GM10248 (cell line): ENCODE measurements around the gene BROX.

Source experiments
- CTCF ChIA-PET: fragments of 300-600 bp; sonication (Branson Sonifier 250); formaldehyde crosslinking; extraction: SDS; loops from one replicate; lab custom pipeline; 2021; ENCODE audit warnings: antibody characterized with exemption; lab: Yijun Ruan, JAX
- POLR2A ChIA-PET: fragments of 350-650 bp; sonication (Branson Sonifier 250); formaldehyde crosslinking; extraction: SDS; loops from one replicate; lab custom pipeline; 2020; ENCODE audit warnings: antibody characterized with exemption; lab: Yijun Ruan, JAX
- DNase-seq: peaks from one replicate; pipeline ENCODE4 v3.0.0; 2012; ENCODE audit errors: extremely low spot score
- CTCF ChIP-seq: IDR thresholded peaks from 2 replicates; pipeline ENCODE4 v1.5.1; 2012; ENCODE audit warnings: mild to moderate bottlenecking, low read depth; ENCODE audit errors: extremely low read depth, missing control alignments, control extremely low read depth

BROX gene

DNA sequence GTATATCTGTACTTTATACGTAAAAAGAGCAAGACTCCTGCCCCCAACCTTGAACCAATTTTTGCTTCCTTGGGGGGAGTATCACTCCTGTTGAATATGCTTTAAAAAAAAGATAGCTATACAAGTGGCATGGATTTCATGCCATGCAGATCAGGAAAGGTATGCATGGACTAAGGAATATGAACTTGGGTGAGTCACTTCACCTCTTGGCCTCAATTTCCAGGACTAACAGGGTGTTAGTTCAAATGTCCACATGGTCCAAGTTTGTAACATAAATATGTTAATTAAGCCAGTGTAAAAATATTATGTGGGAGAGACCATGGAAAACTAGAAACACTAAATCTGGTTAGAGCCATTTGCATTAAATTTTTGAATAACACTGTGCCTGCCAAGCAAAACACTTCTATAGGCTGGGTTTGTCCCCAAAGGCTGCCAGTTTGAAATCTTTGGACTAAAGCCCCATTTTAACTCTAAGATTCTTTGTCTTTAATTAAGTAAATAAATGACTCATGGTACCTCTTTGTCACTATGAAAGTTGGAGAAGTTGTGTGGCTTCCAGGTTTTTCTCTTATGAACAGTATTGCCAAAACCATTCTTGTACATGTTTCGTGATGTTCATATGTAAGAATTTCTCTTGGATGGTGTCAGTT, 57.7 kb downstream of the BROX start:
- no peak for DNase-seq
- ChIA-PET POLR2A (no interaction called here), CTCF (interaction anchor here (1.1 to 1.4 kb wide), 2 partner anchors 20 to 320 kb away, joined by 4 read pairs; no protein-coding TSS in a partner anchor)
- TF ChIP-seq CTCF = no peak

DNA sequence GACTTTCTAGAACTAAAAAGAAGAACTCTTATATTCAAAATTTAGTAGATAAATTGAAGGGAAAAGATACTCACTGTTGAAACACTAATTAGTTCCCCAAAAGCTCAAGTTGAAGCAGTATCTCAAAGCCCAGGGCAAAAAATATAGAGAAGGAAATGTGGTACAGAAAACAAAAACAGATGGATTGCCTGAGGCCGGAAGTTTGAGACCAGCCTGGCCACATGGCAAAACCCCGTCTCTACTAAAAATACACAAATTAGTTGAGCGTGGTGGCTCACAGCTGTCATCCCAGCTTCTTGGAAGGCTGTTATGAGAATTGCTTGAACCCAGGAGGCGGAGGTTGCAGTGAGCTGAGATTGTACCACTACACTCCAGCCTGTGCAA, 60.6 kb downstream of the BROX start:
- no peak for TF ChIP-seq CTCF
- ChIA-PET POLR2A (no interaction called here), CTCF (no interaction called here)
- DNase-seq = peak; percentile 20

DNA sequence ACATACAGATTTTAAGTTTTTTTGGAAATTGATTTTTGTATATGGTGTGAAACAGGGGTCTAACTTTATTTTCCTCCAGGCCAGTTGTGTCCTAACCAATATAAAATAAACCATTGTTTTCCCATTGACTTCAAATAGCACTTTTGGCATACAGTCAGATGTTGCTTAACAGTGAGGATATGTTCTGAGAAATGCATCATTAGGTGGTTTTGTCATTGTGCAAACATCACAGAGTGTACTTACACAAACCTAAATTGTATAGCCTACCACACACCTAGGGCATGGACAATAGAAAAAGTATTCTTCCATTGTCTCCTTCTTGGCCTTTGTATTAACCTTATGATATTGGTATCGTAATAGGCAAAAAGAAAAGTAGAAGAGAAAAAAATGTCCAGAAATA, 65.1 kb downstream of the BROX start:
- ChIA-PET POLR2A (no interaction called here), CTCF (interaction anchor here (1.4 kb wide), 1 partner anchor 30 kb away, joined by 3 read pairs; no protein-coding TSS in a partner anchor)
- no peak for DNase-seq
- no peak for TF ChIP-seq CTCF

GRCh38 chr1:222777977-222778376, 65.6 kb downstream of the BROX start:
- DNase-seq = no peak
- ChIA-PET POLR2A (no interaction called here), CTCF (no interaction called here)
- no peak for TF ChIP-seq CTCF

DNA sequence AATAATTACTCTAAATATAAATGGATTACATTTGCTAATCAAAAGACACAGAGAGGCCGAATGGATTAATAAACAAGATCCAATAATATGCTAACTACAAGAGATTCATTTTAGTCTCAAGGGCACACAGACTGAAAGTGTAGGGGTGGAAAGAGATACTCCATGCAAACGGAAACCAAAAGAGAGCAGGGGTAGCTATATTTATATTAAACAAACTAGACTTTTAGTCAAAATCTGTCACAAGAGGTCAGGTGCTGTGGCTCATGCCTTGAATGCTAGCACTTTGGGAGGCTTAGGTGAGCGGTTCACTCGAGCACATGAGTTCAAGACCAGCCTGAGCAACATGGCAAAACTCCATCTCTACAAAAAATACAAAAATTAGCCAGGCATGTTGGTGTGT, 68.9 kb downstream of the BROX start:
- CTCF ChIA-PET = no interaction called here
- DNase-seq = no peak
- POLR2A ChIA-PET = no interaction called here
- no peak for TF ChIP-seq CTCF

DNA sequence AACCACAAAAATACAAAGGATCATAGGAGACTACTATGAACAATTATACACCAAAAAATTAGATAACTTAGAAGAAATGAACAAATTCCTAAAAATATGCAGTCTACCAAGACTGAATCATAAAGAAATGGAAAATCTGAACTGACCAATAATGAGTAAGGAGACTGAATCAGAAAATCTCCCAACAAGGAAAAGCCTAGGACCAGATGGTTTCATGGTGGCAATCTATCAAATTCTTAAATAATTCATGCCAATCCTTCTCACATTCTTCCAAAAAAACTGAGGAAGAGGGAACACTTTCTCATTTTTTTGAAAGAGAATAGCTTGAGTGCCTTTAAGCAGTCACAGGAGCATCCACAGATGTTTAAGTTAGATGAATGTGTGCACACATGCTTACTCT, 70.7 kb downstream of the BROX start:
- ChIA-PET CTCF (interaction anchor here (0.6 kb wide), 1 partner anchor 339 kb away, joined by 3 read pairs; no protein-coding TSS in a partner anchor), POLR2A (no interaction called here)
- no peak for TF ChIP-seq CTCF
- no peak for DNase-seq
